ENCODE data around the gene DHX35. TPM values are rescaled to one million over a fixed set of nuclear protein-coding genes. Genes with fewer than 3 reads are reported as not detected.

Gene DHX35
- total and polyA plus RNA-seq, 2 experiments from 2014 or later = 8.3 to 25.9 TPM

DNA sequence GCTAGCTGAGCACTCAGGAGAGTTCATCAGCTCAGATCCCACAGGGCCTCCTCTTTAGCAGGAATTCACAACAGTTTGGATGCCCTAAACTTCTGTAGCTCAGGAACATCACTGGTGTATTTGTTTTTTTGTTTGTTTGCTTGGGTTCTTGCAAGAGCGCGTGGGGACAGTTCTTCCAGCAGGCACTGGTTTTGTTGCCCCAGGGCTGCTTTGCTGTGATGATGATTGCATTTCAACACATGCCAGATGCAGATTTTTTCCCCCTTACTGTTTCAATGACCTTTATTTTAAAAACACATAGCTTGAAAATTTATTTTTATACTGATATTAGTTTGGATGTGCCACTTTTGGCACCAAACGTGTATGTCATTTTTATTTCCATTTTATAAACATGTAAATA lies 77.1 kb downstream of the DHX35 start:
- Histone ChIP-seq H3K27me3 (ENCODE audit: insufficient read depth) (no peaks in the 10 kb centered on the region), H3K4me3 (no peak overlapping the region), H3F3A (replicated peaks; ENCODE audit: low read depth) (no peaks in the 10 kb centered on the region), H3K4me1 (ENCODE audit: insufficient read depth) (no peaks in the 10 kb centered on the region), H3K9me2 (ENCODE audit: insufficient read depth) (no peaks in the 10 kb centered on the region), H3K79me2 (replicated peaks; ENCODE audit: insufficient read depth) (no peaks in the 10 kb centered on the region), H3K27ac (ENCODE audit: low read depth) (no peak overlapping the region), H2AFZ (no peak overlapping the region), H3K36me3 (ENCODE audit: insufficient read depth) (peaks cover 28% of the 10 kb centered on the region), H3K4me2 (no peak overlapping the region), H4K20me1 (replicated peaks; ENCODE audit: insufficient read depth) (peaks cover 5% of the 10 kb centered on the region)
- DNase-seq (ENCODE audit: low spot score) (no peak), ATAC-seq (no peak)
- H3K27me3 Mint-ChIP-seq (ENCODE audit: insufficient read depth, low read depth, poor library complexity) = peaks cover 5% of the 10 kb centered on the region
- H3K36me3 Mint-ChIP-seq (ENCODE audit: low read depth) = peaks cover 53% of the 10 kb centered on the region
- H3K4me3 Mint-ChIP-seq = no peak overlapping the region
- no peaks in the 10 kb centered on the region for H3K9me3 Mint-ChIP-seq
- TF ChIP-seq STAT1 (IDR thresholded peaks at IDR 0.05; ENCODE audit: unreplicated experiment) = no peak
- no peak for TF ChIP-seq POLR2AphosphoS5 (IDR thresholded peaks at IDR 0.05; ENCODE audit: low read depth)
- TF ChIP-seq, protein P1, sequence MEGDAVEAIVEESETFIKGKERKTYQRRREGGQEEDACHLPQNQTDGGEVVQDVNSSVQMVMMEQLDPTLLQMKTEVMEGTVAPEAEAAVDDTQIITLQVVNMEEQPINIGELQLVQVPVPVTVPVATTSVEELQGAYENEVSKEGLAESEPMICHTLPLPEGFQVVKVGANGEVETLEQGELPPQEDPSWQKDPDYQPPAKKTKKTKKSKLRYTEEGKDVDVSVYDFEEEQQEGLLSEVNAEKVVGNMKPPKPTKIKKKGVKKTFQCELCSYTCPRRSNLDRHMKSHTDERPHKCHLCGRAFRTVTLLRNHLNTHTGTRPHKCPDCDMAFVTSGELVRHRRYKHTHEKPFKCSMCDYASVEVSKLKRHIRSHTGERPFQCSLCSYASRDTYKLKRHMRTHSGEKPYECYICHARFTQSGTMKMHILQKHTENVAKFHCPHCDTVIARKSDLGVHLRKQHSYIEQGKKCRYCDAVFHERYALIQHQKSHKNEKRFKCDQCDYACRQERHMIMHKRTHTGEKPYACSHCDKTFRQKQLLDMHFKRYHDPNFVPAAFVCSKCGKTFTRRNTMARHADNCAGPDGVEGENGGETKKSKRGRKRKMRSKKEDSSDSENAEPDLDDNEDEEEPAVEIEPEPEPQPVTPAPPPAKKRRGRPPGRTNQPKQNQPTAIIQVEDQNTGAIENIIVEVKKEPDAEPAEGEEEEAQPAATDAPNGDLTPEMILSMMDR (conservative IDR thresholded peaks at IDR 0.05; ENCODE audit: low read depth in 2 of 2) = no peak
- no peak for TF ChIP-seq NANOG (IDR thresholded peaks at IDR 0.05; ENCODE audit: borderline replicate concordance)
- TF ChIP-seq ZNF114 (CRISPR knock-in tag; IDR thresholded peaks at IDR 0.05) = no peak
- TF ChIP-seq CREB1 (CRISPR knock-in tag; IDR thresholded peaks at IDR 0.05; ENCODE audit: low read depth) = no peak
- TF ChIP-seq ZNF331 (CRISPR knock-in tag; IDR thresholded peaks at IDR 0.05; ENCODE audit: low read depth) = no peak
- TF ChIP-seq EZH2phosphoT487 (IDR thresholded peaks at IDR 0.05; ENCODE audit: unreplicated experiment) = no peak
- TF ChIP-seq EZH2 (IDR thresholded peaks at IDR 0.05; ENCODE audit: low read depth, unreplicated experiment) = no peak
- TF ChIP-seq, protein P2, sequence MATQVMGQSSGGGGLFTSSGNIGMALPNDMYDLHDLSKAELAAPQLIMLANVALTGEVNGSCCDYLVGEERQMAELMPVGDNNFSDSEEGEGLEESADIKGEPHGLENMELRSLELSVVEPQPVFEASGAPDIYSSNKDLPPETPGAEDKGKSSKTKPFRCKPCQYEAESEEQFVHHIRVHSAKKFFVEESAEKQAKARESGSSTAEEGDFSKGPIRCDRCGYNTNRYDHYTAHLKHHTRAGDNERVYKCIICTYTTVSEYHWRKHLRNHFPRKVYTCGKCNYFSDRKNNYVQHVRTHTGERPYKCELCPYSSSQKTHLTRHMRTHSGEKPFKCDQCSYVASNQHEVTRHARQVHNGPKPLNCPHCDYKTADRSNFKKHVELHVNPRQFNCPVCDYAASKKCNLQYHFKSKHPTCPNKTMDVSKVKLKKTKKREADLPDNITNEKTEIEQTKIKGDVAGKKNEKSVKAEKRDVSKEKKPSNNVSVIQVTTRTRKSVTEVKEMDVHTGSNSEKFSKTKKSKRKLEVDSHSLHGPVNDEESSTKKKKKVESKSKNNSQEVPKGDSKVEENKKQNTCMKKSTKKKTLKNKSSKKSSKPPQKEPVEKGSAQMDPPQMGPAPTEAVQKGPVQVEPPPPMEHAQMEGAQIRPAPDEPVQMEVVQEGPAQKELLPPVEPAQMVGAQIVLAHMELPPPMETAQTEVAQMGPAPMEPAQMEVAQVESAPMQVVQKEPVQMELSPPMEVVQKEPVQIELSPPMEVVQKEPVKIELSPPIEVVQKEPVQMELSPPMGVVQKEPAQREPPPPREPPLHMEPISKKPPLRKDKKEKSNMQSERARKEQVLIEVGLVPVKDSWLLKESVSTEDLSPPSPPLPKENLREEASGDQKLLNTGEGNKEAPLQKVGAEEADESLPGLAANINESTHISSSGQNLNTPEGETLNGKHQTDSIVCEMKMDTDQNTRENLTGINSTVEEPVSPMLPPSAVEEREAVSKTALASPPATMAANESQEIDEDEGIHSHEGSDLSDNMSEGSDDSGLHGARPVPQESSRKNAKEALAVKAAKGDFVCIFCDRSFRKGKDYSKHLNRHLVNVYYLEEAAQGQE (IDR thresholded peaks at IDR 0.05; ENCODE audit: unreplicated experiment) = no peak
- TF ChIP-seq, protein P3, sequence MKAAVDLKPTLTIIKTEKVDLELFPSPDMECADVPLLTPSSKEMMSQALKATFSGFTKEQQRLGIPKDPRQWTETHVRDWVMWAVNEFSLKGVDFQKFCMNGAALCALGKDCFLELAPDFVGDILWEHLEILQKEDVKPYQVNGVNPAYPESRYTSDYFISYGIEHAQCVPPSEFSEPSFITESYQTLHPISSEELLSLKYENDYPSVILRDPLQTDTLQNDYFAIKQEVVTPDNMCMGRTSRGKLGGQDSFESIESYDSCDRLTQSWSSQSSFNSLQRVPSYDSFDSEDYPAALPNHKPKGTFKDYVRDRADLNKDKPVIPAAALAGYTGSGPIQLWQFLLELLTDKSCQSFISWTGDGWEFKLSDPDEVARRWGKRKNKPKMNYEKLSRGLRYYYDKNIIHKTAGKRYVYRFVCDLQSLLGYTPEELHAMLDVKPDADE (IDR thresholded peaks at IDR 0.05) = no peak
- no peak for TF ChIP-seq JUNB (IDR thresholded peaks at IDR 0.05; ENCODE audit: unreplicated experiment)
- TF ChIP-seq, protein P4, sequence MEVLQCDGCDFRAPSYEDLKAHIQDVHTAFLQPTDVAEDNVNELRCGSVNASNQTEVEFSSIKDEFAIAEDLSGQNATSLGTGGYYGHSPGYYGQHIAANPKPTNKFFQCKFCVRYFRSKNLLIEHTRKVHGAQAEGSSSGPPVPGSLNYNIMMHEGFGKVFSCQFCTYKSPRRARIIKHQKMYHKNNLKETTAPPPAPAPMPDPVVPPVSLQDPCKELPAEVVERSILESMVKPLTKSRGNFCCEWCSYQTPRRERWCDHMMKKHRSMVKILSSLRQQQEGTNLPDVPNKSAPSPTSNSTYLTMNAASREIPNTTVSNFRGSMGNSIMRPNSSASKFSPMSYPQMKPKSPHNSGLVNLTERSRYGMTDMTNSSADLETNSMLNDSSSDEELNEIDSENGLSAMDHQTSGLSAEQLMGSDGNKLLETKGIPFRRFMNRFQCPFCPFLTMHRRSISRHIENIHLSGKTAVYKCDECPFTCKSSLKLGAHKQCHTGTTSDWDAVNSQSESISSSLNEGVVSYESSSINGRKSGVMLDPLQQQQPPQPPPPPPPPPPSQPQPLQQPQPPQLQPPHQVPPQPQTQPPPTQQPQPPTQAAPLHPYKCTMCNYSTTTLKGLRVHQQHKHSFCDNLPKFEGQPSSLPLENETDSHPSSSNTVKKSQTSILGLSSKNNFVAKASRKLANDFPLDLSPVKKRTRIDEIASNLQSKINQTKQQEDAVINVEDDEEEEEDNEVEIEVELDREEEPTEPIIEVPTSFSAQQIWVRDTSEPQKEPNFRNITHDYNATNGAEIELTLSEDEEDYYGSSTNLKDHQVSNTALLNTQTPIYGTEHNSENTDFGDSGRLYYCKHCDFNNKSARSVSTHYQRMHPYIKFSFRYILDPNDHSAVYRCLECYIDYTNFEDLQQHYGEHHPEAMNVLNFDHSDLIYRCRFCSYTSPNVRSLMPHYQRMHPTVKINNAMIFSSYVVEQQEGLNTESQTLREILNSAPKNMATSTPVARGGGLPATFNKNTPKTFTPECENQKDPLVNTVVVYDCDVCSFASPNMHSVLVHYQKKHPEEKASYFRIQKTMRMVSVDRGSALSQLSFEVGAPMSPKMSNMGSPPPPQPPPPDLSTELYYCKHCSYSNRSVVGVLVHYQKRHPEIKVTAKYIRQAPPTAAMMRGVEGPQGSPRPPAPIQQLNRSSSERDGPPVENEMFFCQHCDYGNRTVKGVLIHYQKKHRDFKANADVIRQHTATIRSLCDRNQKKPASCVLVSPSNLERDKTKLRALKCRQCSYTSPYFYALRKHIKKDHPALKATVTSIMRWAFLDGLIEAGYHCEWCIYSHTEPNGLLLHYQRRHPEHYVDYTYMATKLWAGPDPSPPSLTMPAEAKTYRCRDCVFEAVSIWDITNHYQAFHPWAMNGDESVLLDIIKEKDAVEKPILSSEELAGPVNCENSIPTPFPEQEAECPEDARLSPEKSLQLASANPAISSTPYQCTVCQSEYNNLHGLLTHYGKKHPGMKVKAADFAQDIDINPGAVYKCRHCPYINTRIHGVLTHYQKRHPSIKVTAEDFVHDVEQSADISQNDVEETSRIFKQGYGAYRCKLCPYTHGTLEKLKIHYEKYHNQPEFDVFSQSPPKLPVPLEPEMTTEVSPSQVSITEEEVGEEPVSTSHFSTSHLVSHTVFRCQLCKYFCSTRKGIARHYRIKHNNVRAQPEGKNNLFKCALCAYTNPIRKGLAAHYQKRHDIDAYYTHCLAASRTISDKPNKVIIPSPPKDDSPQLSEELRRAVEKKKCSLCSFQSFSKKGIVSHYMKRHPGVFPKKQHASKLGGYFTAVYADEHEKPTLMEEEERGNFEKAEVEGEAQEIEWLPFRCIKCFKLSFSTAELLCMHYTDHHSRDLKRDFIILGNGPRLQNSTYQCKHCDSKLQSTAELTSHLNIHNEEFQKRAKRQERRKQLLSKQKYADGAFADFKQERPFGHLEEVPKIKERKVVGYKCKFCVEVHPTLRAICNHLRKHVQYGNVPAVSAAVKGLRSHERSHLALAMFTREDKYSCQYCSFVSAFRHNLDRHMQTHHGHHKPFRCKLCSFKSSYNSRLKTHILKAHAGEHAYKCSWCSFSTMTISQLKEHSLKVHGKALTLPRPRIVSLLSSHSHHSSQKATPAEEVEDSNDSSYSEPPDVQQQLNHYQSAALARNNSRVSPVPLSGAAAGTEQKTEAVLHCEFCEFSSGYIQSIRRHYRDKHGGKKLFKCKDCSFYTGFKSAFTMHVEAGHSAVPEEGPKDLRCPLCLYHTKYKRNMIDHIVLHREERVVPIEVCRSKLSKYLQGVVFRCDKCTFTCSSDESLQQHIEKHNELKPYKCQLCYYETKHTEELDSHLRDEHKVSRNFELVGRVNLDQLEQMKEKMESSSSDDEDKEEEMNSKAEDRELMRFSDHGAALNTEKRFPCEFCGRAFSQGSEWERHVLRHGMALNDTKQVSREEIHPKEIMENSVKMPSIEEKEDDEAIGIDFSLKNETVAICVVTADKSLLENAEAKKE (CRISPR knock-in tag; IDR thresholded peaks at IDR 0.05) = no peak
- no peak overlapping the region for H3K27ac Mint-ChIP-seq
- H3K4me1 Mint-ChIP-seq = no peaks in the 10 kb centered on the region
